Kidney tubule cell (primary cell): ENCODE results near the gene PRKCE.
"Not testable (repeated sequence)": the region's sequence is repeated elsewhere in the genome, so short reads cannot be mapped to it uniquely, and the experiment has no call there.

Source experiments
- DNase-seq: peaks from one replicate; pipeline ENCODE4 v3.0.0-alpha.2; 2018; ENCODE audit warnings: low spot score

PRKCE gene

DNA sequence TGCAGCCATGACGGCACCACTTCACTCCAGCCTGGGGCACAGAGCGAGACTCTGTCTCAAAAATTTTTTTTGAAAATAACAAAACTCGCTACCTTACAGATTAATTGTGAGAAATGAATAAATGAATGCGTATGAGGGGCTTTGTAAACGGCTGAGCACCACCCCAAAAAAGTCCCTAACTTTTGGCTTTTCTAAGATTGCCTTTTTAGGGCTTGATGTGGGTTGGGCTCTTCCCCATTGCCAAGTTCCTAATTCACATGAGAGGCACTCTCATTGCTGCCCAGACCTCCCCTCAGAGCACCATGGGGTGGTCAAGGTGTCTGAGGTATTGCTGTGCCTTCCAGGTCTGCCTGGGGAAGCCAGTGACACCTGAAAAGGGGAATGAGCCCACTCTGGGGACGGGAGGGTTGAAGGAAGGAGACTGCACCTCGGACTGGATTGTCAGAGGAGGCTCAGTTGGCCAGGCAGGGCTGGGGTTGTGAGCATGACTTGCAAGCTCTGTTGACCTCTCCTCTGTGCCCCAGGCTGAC lies 186.4 kb downstream of the PRKCE start:
- DNase-seq: no peak

DNA sequence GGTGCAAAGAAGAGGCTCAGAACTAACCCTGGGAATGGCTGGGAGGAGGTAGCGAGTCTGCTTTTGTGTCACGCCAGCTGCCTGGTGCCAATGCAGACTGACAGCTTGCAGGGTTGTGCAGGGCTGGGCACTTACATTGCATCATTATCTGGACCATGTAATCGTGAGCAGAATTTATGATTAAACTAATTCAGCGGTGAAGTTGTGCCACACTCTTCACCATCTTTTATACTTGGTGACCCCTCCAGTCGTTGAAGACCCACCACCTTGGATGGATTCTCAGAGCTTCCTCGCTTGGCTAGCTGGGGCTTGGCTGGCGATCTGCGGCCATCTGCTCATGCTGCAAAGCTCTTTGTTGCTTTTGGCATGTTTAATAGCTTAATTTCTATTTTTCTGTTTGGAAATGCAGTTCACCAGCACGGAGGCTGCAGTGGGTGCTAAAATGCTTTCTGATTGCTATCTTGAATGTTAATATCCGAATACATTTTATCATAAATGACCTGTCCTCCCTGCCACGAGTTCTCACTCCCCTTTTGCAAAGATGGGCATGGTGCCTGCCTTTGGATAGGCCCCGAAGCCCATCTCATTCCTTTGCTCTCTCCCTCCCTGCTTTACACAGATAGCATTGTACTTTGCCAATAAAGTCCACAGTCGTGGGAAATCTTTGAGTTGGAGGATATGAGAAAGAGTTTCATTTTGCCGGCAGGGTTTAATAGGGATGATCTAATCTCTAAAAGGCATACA lies 188.2 kb downstream of the PRKCE start:
- DNase-seq: no peak

GRCh38 chr2:45840481-45840880 lies 189.0 kb downstream of the PRKCE start:
- DNase-seq: no peak

- no peak for DNase-seq
These were observed 190.4 kb downstream of the PRKCE start for GRCh38 chr2:45841752-45842407.

- DNase-seq: no peak
These were observed 191.7 kb downstream of the PRKCE start for GRCh38 chr2:45843136-45843535.

- DNase-seq: no peak
These were observed 193.5 kb downstream of the PRKCE start for GRCh38 chr2:45844796-45845457.

- DNase-seq: no peak
These were observed 194.1 kb downstream of the PRKCE start for GRCh38 chr2:45845566-45845965.

GRCh38 chr2:45849491-45850283 lies 198.2 kb downstream of the PRKCE start:
- peak; percentile 12 for DNase-seq

DNA sequence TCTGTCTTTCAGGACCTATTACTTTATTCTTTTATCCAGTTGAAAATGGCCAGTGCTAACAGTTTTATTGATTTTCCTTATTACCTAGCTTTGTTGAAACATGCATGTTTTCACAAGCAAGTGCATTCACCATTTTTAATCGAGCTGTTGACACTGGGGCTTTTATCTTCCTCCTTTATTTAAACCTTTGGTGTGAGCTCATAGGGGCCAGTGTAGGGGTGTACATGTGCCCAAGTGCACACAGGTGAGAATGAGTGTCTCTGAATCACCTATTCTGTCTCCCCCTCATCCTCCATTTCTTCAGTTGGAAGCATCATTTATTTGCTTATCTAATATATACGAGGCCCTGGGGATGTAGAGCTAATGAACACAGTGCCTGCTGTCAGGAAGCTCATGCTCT lies 199.1 kb downstream of the PRKCE start:
- no peak for DNase-seq

GRCh38 chr2:45851111-45851510 lies 199.6 kb downstream of the PRKCE start:
- peak; percentile 6 for DNase-seq

GRCh38 chr2:45851576-45852304 lies 200.3 kb downstream of the PRKCE start:
- peak; percentile 72 for DNase-seq

GRCh38 chr2:45852450-45853150 lies 201.1 kb downstream of the PRKCE start:
- DNase-seq: no peak

DNA sequence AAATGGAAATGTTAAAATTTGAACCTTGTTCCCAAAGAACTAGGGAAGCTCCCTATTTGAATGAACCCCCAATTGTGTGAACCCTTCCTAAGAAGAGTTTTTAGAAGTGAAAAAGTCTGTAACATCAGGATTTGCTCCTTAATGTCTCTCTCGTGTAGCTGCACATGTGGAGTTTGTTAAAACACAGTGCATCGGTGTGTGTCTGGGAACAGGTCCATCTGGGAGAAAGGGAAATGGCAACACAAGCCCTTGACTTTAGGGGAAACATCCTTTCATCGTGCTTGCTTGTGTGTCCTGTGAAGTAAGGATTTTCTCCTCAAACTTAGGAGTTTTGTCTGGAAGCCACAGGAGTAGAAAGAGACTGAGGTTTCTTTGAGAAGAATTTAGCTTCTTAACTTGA lies 203.9 kb downstream of the PRKCE start:
- no peak for DNase-seq

DNA sequence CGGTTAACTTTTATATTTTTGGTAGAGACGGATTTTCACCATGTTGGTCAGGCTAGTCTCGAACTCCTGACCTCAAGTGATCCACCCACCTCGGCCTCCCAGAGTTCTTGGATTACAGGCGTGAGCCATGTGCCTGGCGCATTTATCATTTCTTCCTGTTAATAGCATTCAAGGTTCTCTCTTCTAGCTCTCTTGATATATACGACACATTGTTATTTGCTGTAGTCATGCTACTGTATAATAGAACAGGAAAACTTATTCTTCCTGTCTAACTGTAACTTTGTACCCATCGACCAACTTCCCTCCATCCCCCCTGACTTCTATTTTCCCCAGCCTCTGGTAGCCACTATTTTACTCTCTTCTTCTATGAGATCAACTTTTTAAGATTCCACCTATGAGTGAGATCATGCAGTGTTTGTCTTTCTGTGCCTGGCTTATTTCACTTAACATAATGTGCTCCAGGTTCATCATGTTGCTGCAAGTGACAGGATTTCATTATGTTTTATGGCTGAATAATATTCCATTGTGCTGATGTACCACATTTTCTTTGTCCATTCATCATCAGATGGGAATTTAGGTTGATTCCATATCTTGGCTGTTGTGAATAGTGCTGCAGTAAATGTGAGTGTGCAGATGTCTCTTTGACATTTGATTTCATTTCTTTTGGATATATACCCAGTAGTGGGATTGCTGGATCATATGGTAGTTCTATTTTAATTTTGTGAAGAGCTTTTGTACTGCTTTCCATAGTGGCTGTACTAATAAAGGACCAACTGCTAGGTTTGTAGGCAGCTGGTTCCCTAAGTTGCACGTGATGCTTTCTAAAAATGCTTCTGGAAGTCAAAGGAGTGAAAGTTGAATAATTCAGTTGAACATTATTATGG lies 205.2 kb downstream of the PRKCE start:
- DNase-seq: no peak

GRCh38 chr2:45857275-45857609 lies 205.8 kb downstream of the PRKCE start:
- DNase-seq: no peak

DNA sequence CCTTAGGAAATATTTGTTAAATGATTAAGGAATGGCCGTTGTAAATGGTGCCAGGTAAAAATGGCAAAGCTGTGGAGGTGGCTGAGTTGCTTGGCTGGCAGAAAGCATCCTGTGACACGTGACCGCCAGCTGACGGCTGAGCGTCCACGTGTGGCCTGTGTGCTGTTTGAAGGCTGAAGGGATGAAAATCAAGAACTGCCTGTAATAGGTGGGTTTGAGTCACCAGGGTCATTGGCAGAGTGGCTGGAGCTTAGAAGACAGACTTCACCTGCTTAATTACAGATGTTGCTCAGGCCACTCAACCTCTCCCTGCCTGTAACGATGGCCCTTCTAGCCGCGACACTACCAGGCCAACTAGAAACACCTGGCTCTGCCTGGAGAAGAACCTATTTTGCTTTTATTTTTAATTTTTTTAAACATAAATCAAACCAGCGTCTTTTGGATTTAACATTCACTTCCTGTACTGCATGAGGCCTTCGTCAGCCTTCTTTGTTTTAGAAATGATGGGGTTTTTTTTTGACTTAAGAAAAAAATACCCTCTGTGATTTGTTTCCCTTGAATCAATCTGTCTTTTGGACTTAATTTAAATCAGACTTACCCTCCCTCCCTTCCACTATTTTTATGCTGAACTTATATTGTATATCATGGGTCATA lies 206.5 kb downstream of the PRKCE start:
- DNase-seq: peak; percentile 40

DNA sequence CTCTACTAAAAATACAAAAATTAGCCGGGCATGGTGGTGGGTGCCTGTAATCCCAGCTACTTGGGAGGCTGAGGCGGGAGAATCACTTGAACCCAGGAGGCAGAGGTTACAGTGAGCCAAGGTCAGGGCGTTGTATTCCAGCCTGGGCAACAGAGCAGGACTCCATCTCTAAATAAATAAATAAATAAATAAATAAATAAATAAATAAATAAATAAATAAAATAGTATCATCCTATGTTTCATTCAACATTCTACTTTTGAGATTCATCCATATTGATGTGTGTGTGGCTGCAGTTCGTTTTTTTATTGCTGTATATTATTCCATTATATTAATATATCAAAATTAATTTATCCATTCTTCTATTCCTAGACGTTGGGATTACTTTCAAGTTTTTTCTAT lies 207.4 kb downstream of the PRKCE start:
- DNase-seq: not testable (repeated sequence)

DNA sequence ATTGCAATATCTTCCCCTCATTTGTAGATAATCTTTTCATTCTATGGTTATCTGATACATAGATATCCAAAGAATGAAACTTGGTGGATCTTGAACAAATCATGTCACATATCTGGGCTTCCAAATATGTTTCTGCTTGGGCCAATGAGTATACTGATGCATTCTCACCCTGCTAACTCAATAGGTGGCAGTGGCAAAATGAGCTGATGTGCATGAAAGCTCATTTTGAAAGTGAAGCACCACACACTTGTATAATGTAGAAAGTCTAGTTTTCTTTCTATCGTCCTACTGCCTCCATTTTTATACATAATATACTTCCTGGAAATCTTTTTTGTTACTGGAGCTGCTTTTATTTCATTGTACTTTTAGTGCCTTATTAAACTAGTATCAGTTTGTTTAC lies 208.2 kb downstream of the PRKCE start:
- no peak for DNase-seq
